Fibroblast of peridontal ligament (primary cell): Measurements from ENCODE around the gene PIEZO1.
"Not testable (repeated sequence)": the region's sequence is repeated elsewhere in the genome, so short reads cannot be mapped to it uniquely, and the experiment has no call there.

Experiments
- DNase-seq: peaks from one replicate; pipeline ENCODE4 v3.0.0-alpha.2; 2010; ENCODE audit errors: extremely low read depth

PIEZO1 gene, protein sequence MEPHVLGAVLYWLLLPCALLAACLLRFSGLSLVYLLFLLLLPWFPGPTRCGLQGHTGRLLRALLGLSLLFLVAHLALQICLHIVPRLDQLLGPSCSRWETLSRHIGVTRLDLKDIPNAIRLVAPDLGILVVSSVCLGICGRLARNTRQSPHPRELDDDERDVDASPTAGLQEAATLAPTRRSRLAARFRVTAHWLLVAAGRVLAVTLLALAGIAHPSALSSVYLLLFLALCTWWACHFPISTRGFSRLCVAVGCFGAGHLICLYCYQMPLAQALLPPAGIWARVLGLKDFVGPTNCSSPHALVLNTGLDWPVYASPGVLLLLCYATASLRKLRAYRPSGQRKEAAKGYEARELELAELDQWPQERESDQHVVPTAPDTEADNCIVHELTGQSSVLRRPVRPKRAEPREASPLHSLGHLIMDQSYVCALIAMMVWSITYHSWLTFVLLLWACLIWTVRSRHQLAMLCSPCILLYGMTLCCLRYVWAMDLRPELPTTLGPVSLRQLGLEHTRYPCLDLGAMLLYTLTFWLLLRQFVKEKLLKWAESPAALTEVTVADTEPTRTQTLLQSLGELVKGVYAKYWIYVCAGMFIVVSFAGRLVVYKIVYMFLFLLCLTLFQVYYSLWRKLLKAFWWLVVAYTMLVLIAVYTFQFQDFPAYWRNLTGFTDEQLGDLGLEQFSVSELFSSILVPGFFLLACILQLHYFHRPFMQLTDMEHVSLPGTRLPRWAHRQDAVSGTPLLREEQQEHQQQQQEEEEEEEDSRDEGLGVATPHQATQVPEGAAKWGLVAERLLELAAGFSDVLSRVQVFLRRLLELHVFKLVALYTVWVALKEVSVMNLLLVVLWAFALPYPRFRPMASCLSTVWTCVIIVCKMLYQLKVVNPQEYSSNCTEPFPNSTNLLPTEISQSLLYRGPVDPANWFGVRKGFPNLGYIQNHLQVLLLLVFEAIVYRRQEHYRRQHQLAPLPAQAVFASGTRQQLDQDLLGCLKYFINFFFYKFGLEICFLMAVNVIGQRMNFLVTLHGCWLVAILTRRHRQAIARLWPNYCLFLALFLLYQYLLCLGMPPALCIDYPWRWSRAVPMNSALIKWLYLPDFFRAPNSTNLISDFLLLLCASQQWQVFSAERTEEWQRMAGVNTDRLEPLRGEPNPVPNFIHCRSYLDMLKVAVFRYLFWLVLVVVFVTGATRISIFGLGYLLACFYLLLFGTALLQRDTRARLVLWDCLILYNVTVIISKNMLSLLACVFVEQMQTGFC (N-terminal part only)

DNA sequence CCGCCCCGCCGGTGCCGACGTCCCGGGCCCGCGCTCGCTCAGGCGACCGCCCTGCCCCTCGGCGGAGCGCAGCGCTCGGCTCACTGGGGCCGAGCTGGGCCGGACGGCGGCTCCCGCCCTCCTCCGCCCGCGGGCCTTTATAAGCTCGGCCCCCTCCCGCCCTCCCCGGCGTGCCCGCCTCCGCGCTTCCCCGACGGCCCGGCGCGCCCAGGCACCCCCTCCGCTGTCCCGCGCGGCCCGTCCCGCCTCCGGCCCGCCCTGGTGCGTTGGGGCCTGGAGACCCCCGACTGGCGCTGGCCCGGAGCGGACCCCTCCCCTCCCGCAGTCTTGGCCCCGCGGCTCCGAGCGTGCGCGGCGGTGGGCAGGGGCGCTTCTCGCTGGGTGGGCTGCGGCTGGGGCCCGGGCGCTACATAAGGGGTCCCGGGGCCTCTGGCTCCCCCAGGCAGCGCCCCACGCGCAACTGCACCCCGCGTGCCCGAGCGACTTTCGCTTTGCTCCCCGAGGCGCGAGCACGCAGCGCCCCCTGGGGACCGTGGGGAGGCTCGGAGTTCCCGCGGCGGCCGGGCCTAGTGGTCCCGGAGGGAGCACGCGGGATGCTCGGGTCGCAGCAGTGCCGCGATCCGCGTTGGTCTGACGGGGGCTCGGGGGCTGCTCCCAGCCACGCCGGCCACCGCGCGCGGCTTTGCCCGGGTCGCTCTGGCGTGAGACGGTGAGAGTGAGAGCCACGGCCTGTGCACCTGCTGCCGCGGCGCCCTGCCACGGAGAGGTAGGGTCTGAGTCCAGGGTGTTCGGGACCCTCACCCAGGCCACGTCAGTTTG is at the start of gene PIEZO1:
Gene PIEZO1 (minus strand): TSS at position 115 of the 819 bp plus-strand sequence. CDS start 256 bp downstream, outside the sequence.
- DNase-seq = peak; percentile 53

DNA sequence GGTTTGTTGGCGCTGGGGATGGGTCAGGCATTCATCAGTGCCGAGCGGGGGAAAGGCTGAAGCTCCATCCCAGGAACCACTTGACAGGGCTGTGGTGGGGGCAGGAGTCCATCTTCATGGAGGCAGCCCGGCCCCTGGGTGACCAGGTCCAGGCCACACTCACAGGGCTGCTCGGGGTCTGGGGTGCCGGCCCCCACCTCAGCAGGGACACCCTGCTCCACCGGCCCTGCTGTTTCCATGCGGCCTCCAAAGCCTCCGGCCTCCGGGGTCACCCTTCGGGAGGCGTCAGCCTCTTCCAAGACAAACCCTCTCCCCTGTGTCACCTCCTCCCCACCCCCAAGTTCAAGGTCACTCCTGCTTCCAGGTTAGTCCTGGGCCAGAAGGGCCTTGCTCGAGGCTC is 49.6 kb upstream of the PIEZO1 start:
- no peak for DNase-seq

DNA sequence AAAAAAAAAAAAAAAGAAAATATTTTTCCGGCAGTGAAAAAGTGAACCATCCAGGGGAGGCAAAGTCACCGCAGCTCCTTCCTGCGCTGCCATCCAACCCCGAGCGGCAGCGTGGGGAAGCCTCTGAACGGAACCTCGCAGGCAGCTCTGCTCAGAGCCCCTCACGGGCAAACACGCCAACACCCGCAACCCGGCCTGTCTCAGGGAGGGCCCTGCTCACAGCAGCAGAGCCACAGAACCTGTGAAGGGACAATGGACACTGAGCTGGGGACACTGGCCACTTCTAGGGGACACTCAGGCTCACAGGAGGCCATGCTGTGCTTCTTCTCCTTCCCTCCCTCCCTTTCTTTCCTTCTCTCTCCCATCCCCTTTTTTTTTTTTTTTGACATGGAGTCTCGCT is 48.1 kb upstream of the PIEZO1 start:
- DNase-seq = no peak

DNA sequence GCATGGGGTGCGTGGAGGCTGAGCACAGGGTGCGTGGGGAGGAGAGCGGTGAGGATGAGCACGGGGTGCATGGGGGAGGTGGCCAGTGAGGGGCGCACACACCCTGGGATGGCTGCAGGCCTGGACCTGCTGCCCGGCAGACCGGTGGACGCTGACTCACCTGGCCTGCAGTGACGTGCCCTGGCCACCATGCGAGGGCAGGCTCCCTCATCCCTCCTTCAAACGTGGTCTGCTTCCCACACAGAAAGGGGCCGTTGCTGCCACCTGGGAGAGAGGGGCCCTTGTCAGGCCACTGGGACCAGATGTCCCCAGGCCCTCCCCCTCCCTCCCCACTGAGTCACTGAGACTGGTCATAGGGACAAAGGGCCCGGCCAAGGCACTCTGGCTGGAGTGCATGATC is 46.8 kb upstream of the PIEZO1 start:
- DNase-seq = no peak

DNA sequence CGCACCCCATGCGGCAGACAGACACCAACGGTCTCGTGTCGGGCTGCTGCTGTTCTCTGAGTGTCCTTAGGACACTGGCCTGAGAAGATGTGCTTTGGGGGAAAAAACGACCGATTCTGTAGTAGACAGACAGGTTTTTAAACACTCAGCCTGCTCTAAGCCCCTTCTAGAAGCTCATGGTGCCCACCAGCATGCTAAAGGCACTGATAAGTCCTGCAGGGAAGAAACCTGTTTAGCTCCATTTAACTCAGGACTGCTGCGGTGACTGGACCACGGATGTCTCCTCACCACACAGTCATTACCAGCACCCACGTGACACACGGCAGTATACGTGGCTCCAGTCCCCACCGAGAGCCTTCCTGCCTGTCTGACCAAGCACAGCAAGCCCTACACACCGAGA is 45.8 kb upstream of the PIEZO1 start:
- no peak for DNase-seq

DNA sequence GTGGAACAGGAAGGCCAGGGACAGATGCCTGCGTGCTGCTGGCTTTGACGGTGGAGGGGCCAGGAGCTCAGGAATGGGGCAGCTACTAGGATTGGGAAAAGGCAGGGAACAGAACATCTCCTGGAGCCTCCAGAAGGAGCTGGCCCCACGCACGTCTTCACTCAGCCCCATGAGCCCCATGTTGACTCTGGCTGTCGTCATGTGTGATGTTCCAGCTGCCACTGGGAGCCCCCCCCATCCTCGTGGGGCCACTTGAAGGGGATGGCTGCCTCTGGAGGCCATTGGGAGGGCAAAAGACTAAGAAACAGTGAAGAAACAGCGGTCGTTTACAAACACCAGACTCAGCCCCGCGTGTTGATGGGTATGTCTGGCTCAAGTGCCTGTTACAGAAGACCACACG is 45.2 kb upstream of the PIEZO1 start:
- no peak for DNase-seq

DNA sequence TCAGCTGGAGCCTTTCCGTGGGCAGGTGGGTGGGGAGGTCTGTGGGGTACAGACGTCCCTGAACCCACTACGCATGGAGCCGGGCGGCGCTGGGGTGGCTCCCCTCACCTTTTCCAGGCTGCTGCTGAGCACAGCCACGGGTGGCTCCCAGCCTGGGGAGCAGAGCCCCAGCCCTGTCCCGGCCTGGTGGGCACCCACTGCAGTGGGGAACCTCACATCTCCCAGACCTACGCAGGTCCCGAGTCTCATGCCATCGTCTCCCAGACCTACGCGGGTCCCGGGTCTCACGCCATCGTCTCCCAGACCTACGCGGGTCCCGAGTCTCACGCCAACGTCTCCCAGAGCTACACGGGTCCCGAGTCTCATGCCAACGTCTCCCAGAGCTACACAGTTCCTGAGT is 43.7 kb upstream of the PIEZO1 start:
- DNase-seq = no peak

DNA sequence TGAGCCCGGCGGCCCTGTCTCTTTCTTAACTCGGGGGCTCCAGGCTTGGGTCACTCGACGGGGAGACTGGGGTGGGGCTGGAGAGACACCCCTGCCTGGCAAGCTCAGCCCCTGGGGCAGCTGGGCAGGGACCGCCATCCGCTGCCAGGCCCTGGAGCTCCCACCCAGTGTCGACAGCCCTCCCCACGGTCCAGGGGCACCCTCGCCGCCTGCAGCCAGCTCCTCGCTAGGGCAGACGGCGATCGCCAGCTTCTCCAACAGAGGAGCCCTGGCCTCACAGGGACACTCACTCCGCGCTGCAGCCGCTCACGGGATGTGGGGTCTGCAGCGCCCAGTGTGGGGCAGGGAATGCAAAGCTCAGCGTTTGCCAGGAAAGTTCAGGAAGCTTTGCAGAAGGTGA is 42.7 kb upstream of the PIEZO1 start:
- DNase-seq = no peak

DNA sequence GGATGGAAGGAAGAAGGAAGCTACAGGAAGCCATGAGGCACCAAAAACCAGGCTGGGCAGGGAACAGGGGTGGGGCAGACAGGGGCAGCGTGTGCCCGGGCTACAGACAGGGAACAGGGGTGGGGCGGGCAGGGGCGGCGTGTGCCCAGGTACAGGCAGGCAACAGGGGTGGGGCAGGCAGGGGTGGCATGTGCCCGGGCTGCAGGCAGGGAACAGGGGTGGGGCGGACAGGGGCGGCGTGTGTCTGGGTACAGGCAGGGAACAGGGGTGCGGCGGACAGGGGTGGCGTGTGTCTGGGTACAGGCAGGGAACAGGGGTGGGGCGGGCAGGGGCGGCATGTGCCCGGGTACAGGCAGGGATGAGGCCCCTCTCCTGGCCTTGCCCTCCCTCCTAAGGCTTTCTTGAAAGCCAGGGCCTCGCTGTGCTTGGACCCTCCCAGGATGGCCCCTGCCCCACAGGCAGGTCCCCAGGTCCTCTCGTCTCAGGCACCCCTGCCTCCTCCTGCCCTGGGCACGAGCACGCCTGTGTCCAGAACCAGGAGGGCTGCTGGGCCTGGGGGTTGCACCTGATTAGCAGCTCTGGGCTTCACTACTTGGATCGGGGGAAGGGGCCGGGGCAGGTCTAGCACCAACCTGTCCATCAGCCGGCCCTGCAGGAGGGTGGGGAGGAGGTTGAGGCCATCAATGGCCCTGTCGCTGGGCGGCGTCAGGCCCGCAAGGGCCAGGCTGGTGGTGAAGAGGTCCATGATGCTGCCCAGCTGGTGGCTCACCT is 41.2 kb upstream of the PIEZO1 start:
- no peak for DNase-seq

DNA sequence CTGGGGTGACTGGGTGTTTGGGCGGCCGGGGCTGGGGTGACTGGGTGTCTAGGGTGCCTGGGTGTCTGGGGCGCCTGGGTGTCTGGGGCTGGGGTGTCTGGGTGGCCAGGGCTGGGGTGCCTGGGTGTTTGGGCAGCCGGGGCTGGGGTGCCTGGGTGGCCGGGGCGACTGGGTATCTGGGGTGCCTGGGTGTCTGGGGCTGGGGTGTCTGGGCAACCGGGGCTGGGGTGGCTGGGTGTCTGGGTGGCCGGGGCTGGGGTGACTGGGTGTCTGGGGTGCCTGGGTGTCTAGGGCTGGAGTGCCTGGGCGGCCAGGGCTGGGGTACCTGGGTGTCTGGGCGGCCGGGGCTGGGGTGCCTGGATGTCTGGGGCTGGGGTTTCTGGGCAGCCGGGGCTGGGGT is 40.1 kb upstream of the PIEZO1 start:
- no peak for DNase-seq

DNA sequence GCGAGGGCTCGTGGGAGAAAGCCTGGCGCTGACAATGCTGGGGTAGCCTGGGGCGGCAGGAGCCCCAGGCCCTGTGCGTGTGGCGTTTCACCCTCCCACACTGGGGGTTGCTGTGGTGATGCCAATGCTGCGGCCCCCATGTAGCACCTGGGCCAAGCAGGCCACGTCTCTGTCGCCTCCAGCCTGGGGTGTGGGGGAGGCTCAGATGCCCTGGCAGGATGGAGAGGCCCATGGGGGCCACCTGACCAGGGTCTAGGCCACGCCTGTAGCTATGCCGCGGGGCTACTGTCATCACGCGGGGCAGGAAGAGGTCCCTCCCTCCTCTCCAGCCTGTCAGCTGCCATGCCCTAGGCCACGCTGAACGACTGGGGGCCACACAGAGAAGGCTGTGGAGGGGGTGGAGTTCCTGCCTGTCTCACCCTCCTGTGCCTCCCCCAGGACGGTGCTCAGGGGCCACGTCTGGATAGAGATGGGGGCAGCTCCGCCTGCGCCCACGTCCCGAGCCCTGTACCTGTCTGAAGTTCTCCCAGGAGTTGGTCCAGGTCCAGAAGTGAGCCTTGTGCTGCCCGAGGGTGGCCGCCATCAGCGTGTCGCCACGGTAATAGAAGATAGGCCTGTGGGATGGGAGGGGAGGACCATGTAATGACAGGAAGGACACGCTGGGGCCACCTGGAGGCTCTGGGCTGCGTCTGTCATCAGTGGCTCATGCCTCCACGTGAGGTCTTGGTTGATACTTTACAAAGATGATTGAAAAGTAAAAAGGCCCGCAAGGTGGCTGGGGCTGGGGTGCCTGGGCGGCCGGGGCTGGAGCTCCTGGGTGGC is 39.4 kb upstream of the PIEZO1 start:
- DNase-seq = no peak

DNA sequence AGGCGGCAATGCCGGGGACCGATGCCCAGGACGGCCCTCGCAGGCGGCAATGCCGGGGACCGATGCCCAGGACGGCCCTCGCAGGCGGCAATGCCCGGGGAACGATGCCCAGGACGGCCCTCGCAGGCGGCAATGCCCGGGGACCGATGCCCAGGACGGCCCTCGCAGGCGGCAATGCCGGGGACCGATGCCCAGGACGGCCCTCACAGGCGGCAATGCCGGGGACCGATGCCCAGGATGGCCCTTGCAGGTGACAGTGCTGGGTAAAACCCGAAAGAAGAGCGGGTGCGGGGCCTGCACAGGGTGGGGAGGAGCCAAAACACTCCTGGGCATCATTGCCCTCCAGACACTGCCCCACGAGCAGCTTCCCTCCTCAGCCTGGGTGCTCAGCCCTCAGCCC is 38.6 kb upstream of the PIEZO1 start:
- not testable (repeated sequence) for DNase-seq

DNA sequence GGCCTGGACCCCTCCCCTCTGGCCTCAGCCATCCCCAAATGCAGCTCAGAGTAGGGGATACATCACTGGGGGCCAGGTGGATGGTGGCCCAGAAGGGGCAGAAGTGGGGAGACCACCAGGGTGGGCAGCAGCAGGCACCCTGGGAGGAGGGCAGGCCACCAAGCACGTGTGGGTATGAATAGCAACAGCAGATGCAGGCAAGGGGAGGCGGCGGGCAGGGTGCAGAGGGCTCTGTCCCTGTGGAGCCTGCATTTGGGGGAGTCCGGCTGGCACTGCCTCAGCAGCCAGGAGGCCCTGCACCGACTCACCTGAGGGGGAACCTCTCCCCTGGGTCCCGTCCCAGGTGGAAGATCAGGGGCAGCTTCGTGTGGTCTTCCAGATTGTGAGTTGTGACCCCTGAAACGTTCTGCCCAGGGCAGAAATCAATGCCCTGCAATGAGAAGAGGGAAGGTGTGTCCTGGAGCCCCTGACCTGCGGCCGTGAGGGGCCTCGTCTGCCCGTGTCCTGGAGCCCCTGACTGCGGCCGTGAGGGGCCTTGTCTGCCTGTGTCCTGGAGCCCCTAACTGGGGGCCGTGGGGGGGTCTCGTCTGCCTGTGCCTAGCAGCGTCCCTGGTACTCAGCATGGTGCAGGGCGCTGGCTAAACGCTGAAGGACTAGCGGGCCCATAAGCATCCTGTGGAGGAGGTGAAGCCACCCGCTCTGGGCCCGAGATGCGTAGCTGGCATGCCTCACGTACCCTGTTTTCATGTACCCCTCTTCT is 37.4 kb upstream of the PIEZO1 start:
- DNase-seq = no peak

DNA sequence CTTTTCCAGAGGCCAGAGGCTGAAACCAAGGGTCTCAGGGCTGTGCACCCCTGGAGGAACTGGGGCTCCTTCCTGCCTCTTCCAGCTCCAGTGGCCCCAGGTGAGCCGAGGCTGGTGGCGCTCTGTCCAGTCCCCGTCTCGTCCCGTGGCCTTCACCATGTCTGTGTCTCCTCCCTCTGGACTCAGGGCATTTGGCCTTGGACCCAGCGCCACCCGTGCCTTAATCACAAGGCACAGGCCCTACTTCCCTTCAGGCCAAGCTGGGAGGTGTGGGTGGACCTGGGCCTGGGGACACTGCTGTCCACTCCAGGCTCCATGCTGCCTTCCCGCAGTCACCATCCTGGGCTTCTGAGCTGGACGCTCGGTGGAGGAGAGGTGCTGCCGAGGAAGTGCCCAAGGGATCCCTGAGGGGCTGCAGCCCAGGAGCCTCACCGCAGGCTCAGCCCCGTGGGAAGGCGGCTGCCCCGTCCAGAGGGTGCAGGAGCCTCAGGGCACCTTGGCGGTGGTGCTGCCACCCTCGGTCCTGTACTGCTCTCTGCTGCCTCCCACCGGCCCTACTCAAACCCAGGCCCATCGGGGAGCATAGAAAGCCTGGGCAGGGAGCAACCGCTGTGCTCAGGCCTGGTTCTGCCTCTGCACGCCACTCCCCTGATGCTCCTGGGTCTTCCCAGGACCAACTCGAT is 36.3 kb upstream of the PIEZO1 start:
- DNase-seq = no peak

DNA sequence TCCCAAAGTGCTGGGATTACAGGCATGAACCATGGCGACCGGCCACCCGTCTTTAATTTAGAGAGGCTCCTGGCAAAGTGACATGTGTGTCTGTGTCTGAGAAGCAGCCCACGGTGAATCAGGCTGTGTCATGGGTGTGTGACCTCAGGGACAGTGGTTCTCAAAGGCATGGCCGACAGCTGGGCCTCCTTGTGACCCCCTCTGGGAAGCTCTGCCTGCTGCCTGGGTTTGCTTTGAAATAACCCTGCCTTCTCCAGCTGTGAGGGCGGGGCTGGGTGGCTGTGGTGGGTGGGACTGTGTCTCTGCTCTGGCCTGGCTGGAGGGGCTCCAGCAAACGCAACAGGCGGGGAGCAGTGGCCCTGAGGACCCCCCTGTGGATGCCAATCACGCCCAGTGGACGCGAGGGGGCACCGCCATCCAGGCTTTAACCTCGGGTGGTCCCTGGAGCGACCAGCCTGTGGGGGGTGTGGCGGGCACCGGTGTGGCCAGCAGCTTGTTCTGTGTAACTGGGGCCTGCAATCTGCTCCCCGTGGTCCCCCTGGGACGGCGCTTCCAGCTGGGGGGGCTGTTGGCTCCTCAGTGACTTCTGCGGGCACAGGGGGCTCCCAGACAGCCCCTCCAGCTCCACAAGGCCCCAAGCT is 35.5 kb upstream of the PIEZO1 start:
- DNase-seq = no peak

DNA sequence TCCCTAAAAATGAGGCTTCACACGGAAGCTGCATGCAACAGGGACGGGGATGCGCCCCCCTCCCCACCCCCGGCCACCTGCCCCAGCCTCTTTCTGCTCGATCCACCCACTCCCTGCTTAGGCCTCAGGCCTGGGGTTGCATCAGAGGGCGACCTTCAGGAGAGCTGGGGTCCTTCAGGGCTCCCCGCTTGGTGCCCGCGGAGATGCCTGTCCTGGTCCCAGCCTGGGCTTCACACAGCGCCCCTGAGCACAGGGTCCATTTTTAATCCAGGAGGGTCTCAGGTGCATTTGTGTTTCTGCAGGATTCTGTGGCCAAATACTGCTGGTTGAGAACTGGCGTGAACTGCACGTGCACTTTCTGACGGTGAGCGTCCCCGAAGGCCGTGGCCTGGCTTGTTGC is 34.1 kb upstream of the PIEZO1 start:
- no peak for DNase-seq

DNA sequence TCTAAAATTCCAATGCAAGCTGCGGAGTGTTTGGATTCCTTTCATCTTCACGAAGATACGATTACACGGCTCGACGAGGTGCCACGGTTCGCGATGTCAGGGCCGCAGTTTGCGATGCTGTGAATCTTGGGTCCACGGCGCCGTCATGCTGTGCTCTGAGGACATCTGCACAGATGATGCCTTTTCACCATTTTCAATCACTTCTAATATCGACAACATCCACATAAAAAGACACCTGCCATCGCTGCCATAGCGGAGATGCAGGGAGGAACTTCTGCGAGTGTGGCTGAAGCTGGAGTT is 33.5 kb upstream of the PIEZO1 start:
- no peak for DNase-seq
